NCI-H1048 (cell line): ENCODE data around the gene NEUROD4.

Source experiments
- DNase-seq: peaks from one replicate; lab custom pipeline; 2025; lab: John Stamatoyannopoulos, UW

Gene NEUROD4

DNA sequence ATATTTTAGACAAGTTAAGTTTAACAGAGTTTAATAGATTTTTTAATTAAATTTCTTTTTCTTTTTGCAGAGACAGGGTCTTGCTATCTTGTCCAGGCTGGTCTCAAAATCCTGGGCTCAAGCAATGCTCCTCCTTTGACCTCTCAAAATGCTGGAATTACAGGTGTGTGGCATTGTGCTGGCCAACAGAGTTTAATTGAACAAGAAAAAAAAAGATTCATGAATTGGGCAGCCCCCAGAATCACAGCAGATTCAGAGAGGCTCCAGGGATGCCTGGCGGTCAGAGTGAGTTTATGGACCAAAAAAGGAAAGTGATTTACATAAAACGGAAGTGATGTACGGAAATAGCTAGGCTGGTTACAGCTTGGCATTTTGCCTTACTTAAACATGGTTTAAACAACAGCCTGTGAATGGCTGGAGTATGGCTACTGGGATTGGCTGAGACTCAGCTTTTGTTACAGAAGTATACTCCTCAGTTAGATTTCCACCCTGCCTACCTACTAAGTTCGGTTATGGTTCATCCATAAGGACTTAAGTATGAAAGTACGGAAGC, 20.7 kb upstream of the NEUROD4 start:
- DNase-seq: no peak

DNA sequence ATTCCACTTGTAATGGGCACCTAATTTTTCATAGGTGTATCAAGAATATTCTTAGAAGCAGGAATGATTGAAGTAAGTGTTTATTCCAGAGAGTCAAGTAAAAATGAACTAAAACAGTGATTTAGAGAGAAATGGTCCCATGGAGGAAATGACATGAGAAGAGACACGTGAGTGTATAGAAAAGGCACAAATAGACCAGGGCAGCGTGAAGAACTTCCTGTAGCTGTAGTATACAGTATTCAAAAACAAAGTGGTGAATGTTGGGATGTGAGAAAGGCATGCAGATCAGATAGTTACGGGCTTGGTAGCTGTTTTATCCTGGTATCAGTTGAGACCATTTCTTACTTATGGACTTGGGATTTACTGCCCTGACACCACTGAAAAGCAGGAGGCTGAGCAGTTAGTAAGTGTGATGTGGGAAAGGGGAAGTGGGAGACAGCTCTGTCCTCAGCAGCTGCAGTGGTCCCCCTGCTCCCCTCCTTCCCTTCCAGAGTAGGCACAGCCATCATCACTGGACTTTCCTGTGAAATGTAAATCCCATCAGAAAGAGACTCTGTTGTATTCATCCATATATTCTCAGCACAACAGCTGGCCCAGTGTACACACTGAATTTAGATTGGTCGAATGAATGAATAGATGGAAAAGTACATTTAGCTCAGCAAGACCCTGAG, 18.4 kb upstream of the NEUROD4 start:
- DNase-seq: no peak

DNA sequence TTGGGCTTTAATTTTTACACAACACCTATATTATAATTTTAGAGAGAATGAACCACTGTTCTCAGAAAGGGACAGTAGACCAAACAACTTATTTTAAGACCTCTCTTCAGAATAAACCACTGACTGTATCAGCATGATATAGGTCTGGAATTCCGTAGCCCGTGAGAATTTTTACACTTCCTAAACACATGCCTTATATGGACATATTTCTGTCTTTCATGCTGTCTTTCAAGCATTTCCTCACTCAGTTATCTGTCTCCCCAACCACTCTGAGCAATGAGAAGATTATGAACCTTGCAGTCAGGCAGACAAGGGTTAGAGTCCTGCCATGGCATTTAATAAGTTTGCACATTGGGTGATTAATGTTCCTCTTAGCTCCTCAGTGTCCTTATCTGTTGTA, 17.4 kb upstream of the NEUROD4 start:
- no peak for DNase-seq

DNA sequence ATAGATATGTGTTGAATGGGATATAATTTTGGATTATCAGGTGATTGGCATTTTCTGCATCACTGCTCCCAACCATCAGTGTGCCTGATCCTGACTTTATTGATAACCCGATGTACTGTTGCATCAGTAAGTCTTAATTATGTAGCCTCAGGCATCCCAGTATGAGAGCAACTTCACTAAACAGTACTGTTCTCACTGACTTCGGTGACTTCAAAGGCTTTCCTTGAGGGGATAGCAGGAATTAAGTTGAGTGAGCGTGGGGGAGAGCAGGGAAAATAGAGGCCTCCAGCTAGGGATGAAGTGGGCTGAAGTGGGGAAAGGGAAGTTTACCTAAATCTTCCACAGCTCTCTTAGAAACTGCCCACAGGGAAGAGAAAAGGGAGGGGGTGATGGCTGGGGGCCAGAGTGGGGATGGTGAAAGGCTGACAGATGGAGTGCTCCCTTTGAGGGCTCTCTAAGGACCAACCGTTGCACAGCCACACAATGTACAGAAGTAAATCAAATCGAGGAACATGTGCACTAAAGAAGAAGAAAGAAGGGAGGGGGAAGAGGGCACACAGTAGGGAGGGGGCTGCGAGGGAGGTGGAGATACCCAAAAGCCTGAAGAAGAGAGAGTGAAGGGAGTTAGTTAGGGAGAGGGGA, 10.7 kb upstream of the NEUROD4 start:
- no peak for DNase-seq

DNA sequence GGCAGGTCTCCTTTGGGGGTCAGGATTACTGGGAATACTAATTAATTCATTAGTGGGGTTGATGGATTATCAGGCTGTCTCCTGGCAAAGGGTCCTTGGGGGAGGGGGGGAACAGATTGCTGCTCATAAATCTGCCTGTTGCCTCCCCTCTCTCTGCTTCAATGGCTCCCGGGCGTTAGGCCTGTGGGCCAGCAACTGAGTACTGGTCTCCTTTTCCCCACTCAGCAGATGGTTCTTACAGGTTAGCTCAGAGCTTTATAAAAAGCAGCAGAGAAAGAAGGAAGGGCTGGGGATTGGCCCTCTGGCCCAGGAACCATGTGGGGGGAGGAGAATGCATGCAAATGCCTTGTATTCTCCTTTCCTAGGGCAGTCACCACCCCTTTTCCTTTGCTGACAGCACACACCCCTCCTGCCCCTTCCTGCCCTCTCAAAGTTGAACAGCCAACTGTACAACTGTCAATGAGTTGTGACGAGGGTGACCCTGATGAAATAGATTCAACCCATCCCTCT, 2.3 kb upstream of the NEUROD4 start:
- no peak for DNase-seq

DNA sequence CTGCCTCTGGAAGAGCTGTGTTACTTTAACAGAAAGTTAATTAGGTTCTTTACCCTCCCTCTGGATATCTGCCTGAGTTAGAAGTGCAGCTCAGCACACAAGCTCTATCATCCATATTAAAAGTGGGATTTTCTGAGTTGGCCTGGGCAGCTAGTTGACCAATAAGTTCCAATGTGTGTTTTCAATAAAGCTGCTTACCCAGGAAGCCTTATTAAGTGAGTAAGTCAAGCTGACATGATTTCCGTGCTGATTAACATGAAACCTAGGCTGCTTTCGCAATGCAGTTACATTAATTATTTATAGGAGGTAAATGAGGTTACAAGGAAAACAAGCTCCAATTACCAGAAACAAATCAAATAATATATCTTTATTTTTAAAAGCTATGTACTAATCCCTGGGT, 4.8 kb downstream of the NEUROD4 start:
- DNase-seq: no peak

DNA sequence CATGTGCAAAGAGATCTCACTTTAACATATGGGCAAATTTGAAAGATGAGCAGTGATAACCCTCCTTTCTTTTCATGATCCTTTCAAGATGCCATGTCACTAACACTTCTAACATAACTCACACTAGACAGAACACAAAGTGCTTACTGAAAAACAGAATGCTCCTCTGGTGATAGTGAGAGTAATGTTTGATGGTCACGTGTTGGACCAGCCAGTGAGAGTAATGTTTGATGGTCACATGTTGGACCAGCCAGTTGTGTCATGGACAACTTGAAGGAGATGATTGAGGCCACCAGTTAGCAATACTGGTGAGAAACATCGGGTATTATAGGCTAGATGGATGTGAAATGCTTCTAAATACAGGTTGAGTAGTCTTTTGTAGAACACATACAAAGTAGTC, 5.7 kb downstream of the NEUROD4 start:
- DNase-seq: no peak

DNA sequence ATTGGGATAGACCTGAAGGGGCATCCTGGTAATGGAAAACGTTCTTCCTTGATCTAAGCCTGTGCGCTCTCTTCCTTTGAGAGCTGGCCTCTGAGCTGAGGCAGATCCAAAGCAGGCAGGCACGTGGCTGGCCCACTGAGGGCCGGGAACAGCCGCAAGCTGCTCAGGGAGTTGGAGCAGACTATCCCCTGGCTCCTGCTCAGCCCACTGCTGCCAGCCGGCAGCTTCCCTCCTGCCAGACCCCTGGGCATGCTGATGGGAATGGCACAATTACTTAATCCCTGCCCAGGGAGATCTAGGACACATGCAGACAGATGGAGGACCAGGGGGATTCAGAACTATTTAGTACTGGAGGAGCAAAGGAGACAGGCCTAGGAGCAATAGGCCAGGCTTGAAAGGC, 14.4 kb downstream of the NEUROD4 start:
- no peak for DNase-seq

DNA sequence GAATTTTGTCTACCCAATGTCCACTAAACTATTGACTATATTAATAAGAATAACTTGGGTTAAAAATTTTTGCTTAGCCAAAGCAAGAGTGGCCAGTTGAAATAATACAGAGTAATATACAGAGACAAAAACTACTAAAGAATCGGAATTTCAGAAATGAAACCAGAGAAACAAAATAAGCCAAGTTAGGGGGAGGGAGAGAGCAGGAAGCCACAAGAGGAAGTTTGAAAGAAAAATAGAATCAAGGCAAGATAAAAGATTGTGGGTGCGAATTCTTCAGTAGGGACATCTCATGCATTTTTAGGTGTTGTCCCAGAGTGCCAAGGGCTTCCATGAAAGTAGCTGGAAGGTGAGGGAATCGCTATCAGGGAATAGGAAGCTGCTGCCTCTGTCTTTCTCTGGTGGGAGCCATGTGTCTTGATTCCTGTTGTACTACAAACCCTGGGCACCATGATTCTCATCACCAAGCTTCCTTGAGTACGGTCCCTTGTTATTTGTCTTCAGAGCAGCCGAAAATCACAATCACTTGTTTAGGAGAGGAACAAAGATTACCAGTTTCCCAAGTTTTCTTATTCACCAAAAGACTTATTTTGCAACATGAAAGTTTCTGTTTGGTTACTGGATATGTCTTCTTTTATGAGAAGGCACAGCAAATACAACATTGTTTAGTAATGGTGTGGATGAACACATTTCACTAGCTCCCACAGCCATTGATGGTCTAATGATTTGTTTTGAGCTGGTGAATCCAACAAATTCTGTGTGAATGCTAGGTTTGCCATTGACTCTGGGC, 16.7 kb downstream of the NEUROD4 start:
- no peak for DNase-seq

DNA sequence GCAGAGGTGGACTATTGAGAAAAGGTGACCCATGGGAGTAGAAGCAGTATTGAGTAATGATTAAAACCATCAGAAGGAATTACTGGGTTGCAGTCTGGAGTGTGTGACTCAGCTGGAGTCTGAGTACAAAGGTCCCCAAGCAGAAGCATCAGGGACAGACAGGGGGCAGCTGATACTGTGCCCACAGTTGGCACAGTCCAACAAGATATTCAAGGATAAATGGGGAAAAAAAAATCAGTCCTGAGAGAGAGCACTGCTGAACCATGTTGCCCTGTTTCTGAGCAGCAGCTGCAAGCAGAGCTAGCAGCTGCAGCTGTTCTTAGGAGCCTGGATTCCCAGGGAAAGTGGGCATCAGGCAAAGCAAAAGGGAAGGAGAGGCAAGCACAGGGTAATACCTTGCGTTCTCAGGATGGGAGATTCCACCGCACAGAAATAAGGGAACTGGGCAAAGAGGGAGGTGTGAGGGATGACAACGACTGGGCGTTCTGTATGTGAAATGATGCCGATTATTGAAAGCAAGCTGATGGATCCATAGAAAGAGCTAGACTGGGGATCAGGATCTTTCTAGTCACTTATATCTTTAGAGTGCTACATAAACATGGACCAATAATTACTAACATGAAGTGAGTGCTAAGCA, 17.7 kb downstream of the NEUROD4 start:
- no peak for DNase-seq

DNA sequence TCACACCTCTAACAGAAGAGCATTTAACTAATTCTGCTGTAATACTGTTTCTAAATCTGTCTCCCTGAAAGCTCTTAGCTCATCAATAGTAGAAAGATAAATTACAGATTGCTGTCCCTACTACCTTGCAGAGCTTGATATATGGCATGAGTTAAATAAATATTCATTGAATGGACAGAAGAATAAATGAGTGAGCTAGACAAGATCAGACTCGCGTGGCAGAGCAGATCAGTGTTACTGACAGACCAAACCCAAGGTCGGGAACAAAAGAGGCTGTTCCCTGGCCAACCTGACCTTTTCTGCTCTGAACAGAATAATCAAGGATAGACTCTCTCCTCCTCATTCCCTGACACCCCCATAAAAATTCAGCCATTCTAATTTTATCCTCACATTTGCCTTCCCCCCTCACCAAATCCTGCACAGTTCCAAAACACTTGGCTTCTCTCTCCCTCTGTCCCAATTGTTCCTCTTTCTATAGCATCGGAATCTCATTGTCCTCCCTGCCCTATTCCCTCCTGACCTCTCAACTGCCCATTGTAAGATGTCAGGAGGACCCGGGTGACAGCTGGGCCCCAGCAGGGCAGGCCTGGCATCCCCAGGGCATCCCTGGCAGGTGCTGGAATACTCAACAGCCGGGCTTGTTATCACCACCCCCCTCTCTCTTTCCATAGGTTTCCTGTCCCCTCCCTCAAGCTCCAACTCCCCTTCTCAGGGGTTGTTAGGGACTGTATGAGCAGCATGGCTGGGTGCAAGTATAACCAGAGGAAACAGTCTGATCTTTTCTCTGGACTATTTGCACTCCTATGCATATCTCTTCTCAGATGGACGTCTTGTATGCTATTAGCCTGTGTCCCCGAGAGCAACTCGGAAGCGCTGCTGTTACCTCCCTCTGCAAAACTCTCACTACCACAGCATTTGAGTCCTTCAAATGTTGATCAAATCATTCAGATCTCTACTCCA, 19.9 kb downstream of the NEUROD4 start:
- no peak for DNase-seq

DNA sequence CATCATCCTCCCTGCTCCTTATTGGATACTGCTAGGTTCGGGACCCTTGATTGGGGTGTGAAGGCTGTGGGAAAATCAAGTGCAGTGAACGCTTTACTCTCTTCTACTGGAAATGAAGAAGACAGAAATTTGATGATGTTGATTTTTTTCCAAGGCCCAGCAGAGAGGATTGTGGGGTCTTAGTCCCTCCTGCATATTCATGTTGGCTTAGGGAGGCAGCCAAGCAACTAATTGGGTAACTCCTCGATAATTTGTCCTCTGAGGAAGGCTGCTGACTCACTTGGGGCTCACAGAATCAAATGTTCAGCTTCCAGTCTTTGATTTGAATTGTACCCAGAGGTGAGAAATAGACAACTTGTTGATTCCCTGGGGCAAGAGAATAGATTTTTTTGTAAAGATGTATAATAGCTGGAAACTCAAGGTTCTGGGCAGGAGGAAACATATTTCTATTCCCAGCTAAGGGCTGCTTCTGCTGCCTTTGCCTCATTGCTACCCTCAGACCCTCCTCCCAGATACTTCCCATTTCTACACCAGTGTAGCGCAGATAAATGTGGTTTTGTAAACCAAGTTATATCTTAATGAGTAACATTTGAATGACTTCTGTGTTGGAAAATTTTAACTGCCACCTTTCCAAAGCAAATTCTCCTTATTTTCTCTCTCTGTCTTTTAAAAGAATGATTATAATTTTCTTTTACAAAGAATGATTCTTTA, 21.7 kb downstream of the NEUROD4 start:
- no peak for DNase-seq

DNA sequence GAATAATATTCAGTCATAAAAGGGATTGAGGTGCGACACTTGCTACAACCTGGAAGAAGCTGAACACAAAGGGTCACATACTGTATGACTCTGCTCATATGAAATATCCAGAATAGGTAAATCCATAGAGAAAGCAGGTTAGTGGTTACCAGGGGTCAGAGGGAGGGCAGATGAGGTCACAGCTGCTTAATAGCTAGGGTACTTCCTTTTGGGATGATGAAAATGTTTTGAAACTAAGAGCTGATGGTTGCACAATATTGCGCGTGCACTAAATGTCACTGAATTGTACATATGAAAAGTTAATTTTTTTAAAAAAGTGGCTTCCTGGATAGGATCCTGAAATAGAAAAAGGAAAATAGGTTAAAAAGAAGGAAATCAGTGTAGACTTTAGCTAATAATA, 23.8 kb downstream of the NEUROD4 start:
- no peak for DNase-seq

DNA sequence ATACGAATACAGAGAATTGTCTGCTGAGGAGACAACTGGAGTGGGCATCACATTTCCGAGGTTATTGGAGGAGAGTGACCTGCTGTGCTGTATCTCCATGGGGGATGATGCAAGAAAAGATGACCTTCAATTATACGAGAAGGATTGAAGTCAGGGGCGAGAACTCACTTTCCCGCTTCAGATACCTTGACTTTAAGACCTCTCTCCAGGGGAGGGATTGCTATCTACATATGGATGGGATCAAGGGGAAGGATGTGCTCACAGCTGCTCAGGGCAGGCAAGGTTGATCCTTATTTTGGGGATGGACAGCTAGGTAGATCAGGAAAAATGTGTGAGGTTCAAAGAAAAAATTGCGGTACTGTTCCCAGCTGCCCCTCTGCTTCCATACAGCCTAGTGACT, 24.4 kb downstream of the NEUROD4 start:
- DNase-seq: no peak

DNA sequence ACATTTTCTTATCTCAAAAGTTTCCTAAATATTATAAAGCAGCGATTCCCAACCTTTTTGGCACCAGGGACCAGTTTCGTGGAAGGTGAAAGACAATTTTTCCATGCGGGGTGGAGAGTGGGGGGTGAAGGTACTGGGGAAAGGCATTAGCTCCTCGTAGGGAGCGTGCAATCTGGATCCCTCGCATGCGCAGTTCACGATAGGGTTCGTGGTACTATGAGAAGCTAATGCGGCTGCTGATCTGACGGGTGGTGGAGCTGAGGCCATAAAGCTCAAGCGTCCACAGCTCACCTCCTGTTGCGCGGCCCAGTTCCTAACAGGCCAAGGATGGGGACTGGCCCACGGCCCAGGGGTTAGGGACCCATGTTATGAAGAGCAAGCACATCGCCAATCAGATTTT, 29.9 kb downstream of the NEUROD4 start:
- no peak for DNase-seq

DNA sequence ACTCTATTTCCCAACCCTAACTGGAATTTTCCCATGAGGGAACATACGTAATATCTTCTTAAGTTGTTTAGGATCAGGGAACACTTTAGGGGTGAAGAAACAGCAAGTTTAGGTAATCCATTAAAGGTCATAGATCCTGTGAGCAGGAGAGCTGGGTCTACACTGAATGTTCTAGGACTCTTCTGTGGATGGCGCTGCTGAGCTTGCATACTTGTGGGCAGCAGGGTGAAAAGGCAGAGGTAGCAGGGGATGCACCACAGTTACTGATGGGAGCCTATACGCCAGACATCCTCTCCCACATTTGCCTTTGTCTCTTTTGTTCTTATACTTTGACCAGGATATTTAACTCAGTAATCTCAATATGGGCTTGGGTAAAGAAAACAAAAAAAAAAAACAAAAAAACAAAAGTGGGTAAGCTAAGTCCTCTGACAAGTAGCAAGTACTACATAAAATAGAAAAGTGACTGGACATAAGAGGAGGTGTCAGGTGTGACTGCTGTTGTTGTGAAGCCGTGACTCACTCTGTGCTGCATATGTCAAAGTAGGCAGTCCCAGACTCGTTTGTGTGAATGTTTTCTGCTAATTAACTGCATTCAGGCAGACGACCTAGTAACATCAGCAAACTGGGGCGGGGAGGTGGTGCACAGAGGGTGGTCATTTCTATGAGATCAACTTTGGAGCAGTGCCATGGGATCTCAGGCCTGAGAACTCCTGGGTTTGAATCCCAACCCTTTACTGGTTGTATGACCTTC, 31.6 kb downstream of the NEUROD4 start:
- no peak for DNase-seq

DNA sequence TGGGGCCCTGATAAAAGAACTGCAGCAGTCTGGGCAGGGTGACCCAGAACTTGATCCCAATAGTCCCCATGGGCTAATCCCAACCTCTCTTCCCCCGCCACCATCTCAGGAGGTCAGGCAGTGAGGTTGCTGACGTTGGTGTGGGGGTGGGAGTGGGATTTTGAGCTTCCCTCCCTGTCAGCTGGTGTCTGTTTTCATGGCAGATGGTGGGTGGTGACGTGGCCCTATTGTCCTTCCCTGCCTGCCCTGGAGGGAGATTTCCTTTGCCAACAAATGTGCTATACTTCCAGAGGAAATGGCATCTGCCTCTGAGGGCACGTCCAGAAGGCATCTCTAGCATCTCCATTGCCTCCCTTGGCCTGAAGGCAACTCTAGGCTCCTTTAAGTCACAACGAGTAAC, 37.7 kb downstream of the NEUROD4 start:
- no peak for DNase-seq

DNA sequence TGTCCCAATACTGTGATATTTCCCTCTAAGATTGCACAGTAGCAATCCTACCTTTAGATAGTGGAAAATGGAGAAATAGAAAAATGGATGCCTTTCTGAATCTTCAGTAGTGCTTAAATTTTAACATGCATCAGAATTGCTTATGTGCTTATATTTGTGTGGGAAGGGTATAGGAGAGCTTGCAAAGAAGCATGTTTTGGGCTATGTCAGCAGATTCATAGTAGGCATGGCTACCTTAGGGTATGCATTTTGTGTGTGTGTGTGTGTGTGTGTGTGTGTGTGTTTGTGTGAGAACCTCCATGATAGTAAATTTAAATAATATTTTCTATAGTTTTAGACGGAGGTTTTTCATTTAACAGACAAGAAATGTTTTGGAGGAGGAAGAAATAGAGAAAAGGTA, 38.3 kb downstream of the NEUROD4 start:
- DNase-seq: no peak

DNA sequence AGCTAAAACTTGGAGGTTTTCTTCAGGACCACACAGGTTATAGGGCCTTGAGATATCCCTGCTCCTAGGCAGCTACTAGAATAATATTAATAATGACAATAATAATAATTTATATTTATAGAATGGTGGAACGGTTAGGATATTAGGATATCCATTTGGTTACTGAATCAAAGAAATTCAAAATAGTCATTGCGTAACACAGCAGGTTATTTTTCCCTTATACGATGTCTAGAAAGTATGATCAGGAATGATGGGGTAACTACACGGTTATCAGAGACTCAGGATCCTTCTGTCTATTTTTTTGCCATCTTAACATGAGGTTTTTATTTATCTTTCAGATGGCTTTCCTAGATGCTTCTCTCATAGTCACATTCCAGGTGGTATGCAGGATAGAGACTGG, 39.0 kb downstream of the NEUROD4 start:
- no peak for DNase-seq

DNA sequence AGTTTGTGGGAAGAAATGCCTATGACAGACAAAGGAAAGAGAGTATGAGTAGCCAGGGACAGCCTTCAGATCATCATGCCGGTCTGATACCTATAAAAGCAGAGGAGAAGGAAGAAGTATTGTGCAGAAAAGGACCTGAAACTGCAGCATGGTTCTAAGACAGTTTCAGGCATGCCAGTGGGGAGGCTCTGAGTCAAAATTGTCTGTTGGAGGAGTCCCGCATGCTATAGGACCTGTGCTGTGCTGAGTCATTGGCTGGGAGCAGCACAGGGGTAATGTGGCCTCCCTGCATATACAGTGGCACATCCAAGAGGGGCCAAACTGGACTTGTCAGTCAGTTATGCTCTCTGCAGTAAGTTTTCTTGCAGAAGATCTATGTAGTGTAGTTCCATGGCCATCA, 40.7 kb downstream of the NEUROD4 start:
- DNase-seq: no peak
